WTC11 (cell line): ENCODE measurements around the gene DOCK7.

Source experiments
- NR1H2 ChIP-seq: sonication (generic); formaldehyde crosslinking; IDR thresholded peaks from 2 replicates; pipeline ENCODE4 v1.9.0; 2021; ENCODE audit warnings: mild to moderate bottlenecking, moderate library complexity, missing genetic modification reagents
- SMAD3 ChIP-seq: sonication (generic); formaldehyde crosslinking; IDR thresholded peaks from 2 replicates; pipeline ENCODE4 v1.8.0; 2022; ENCODE audit warnings: missing genetic modification reagents, mild to moderate bottlenecking, borderline replicate concordance
- TEAD4 ChIP-seq: sonication (generic); formaldehyde crosslinking; IDR thresholded peaks from 2 replicates; pipeline ENCODE4 v1.8.0; 2022; ENCODE audit warnings: mild to moderate bottlenecking, missing genetic modification reagents
- ZNF121 ChIP-seq: sonication (generic); formaldehyde crosslinking; IDR thresholded peaks from 2 replicates; pipeline ENCODE4 v1.8.0; 2023; ENCODE audit warnings: missing genetic modification reagents
- ZNF263 ChIP-seq: sonication (generic); formaldehyde crosslinking; IDR thresholded peaks from 2 replicates; pipeline ENCODE4 v1.8.1; 2022; ENCODE audit warnings: low read depth, mild to moderate bottlenecking, moderate library complexity, missing genetic modification reagents
- ZNF317 ChIP-seq: sonication (generic); formaldehyde crosslinking; IDR thresholded peaks from 2 replicates; pipeline ENCODE4 v1.8.1; 2023; ENCODE audit warnings: low read depth, mild to moderate bottlenecking, moderate library complexity, missing genetic modification reagents, borderline replicate concordance
- TF ChIP-seq, protein P1 (sequence below): sonication (generic); formaldehyde crosslinking; IDR thresholded peaks from 2 replicates; pipeline ENCODE4 v1.8.1; 2022; ENCODE audit warnings: low read depth, missing genetic modification reagents, borderline replicate concordance
- TF ChIP-seq, protein P2 (sequence below): fragments of 200-600 bp; IDR thresholded peaks from 2 replicates; pipeline ENCODE4 v1.8.0; 2022; ENCODE audit warnings: antibody characterized with exemption
- TF ChIP-seq, protein P3 (sequence below): sonication (generic); formaldehyde crosslinking; IDR thresholded peaks from 2 replicates; pipeline ENCODE4 v1.8.0; 2022; ENCODE audit warnings: mild to moderate bottlenecking, missing genetic modification reagents
- TF ChIP-seq, protein P4 (sequence below): sonication (generic); formaldehyde crosslinking; conservative IDR thresholded peaks from 2 replicates; pipeline ENCODE4 v1.8.1; 2022; ENCODE audit warnings: mild to moderate bottlenecking, missing genetic modification reagents

DNA sequence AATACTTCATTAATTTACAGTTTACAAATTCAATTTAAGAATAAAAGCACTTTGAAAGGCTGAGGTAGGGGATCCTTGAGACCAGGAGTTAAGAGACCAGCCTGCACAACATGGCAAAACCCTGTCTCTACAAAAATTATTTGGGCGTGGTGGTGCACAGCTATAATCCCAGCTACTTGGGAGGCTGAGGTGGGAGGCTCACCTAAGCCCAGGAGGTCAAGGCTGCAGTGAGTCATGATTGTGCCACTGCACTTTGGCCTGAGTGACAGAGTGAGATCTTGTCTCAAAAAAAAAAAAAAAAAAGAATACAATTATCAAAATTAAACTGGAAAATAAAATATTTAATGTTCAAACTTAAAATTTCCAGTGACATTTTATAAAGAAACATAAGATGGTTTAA is 179.2 kb downstream of the DOCK7 start:
- TF ChIP-seq, protein P1, sequence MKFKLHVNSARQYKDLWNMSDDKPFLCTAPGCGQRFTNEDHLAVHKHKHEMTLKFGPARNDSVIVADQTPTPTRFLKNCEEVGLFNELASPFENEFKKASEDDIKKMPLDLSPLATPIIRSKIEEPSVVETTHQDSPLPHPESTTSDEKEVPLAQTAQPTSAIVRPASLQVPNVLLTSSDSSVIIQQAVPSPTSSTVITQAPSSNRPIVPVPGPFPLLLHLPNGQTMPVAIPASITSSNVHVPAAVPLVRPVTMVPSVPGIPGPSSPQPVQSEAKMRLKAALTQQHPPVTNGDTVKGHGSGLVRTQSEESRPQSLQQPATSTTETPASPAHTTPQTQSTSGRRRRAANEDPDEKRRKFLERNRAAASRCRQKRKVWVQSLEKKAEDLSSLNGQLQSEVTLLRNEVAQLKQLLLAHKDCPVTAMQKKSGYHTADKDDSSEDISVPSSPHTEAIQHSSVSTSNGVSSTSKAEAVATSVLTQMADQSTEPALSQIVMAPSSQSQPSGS = no peak
- TF ChIP-seq, protein P2, sequence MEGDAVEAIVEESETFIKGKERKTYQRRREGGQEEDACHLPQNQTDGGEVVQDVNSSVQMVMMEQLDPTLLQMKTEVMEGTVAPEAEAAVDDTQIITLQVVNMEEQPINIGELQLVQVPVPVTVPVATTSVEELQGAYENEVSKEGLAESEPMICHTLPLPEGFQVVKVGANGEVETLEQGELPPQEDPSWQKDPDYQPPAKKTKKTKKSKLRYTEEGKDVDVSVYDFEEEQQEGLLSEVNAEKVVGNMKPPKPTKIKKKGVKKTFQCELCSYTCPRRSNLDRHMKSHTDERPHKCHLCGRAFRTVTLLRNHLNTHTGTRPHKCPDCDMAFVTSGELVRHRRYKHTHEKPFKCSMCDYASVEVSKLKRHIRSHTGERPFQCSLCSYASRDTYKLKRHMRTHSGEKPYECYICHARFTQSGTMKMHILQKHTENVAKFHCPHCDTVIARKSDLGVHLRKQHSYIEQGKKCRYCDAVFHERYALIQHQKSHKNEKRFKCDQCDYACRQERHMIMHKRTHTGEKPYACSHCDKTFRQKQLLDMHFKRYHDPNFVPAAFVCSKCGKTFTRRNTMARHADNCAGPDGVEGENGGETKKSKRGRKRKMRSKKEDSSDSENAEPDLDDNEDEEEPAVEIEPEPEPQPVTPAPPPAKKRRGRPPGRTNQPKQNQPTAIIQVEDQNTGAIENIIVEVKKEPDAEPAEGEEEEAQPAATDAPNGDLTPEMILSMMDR = no peak
- TF ChIP-seq, protein P3, sequence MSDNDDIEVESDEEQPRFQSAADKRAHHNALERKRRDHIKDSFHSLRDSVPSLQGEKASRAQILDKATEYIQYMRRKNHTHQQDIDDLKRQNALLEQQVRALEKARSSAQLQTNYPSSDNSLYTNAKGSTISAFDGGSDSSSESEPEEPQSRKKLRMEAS (CRISPR knock-in tag) = no peak
- TF ChIP-seq ZNF317 (CRISPR knock-in tag) (no peak), TEAD4 (CRISPR knock-in tag) (no peak), NR1H2 (CRISPR knock-in tag) (no peak), ZNF263 (CRISPR knock-in tag) (no peak), SMAD3 (CRISPR knock-in tag) (no peak), ZNF121 (CRISPR knock-in tag) (no peak)
- TF ChIP-seq, protein P4, sequence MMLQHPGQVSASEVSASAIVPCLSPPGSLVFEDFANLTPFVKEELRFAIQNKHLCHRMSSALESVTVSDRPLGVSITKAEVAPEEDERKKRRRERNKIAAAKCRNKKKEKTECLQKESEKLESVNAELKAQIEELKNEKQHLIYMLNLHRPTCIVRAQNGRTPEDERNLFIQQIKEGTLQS (CRISPR knock-in tag) = no peak
